ENCODE data around the gene WFS1. TPM values are rescaled to one million over a fixed set of nuclear protein-coding genes. Genes with fewer than 3 reads are reported as not detected.

WFS1 gene
- polyA plus RNA-seq (2013, experiment 1 of 2) = 34.5 TPM
- polyA plus RNA-seq (2013, experiment 2 of 2) = 32.5 TPM

- Histone ChIP-seq H2BK120ac (ENCODE audit: low read depth, low read length) (peak within 1 kb of the TSS; percentile 27), H2AFZ (ENCODE audit: low read depth, low read length) (peak within 1 kb of the TSS; percentile 87), H3K23ac (ENCODE audit: low read length in 2 of 2) (no peak within 1 kb of the TSS), H3K9me3 (ENCODE audit: control insufficient read depth, low read length) (no peaks in the 10 kb centered on the region), H2AK5ac (ENCODE audit: low read length, severe bottlenecking) (no peak within 1 kb of the TSS), H3K27ac (ENCODE audit: low read length, poor library complexity, severe bottlenecking) (peak within 1 kb of the TSS; percentile 86), H3K4me1 (ENCODE audit: control insufficient read depth, insufficient read depth, low read depth, low read length) (peaks cover 36% of the 10 kb centered on the region), H4K8ac (ENCODE audit: low read length) (peak within 1 kb of the TSS; percentile 84), H2BK5ac (ENCODE audit: low read depth, low read length, poor library complexity, severe bottlenecking) (peak within 1 kb of the TSS; percentile 92), H2BK12ac (ENCODE audit: low read length in 2 of 2) (peak within 1 kb of the TSS in 1 of 2 experiments; percentile 21), H3K4ac (ENCODE audit: low read depth in 1 of 2, low read length in 2 of 2) (peak within 1 kb of the TSS; percentile 37 to 54), H3K36me3 (ENCODE audit: control insufficient read depth in 1 of 2, insufficient read depth in 2 of 2, low read depth in 1 of 2, low read length in 2 of 2) (no peaks in the 10 kb centered on the region), H3K79me1 (replicated peaks; ENCODE audit: low read length, poor library complexity, severe bottlenecking) (no peaks in the 10 kb centered on the region), H2BK15ac (ENCODE audit: low read depth, poor library complexity, severe bottlenecking) (peak within 1 kb of the TSS; percentile 31), H3K27me3 (ENCODE audit: control insufficient read depth in 1 of 2, insufficient read depth in 1 of 2, low read length in 2 of 2) (peaks cover 0 to 12% of the 10 kb centered on the region in 2 experiments), H3K18ac (ENCODE audit: low read depth in 1 of 2, low read length in 2 of 2) (peak within 1 kb of the TSS; percentile 78 to 93), H4K91ac (ENCODE audit: low read length) (no peak within 1 kb of the TSS), H3K14ac (ENCODE audit: low read length in 2 of 2) (peak within 1 kb of the TSS in 1 of 2 experiments; percentile 97), H3K4me2 (ENCODE audit: low read length, poor library complexity, severe bottlenecking) (peak within 1 kb of the TSS; percentile 88), H3K9ac (ENCODE audit: low read length) (peak within 1 kb of the TSS; percentile 87), H3K4me3 (ENCODE audit: insufficient read depth in 1 of 2, low read depth in 1 of 2, low read length in 2 of 2) (peak within 1 kb of the TSS; percentile 84 to 97)
- under 1% methylated on average over 55 of the region's 104 CpGs for WGBS
- DNase-seq = peak; percentile 98
Measured at GRCh38 chr4:6269616-6270511, at the start of gene WFS1. Gene WFS1, plus strand, starts transcription at chr4:6269850. Its CDS starts 7,606 bp downstream, at chr4:6277456.

- H3K36me3 ChIP-seq (ENCODE audit: control insufficient read depth in 1 of 2, insufficient read depth in 2 of 2, low read depth in 1 of 2, low read length in 2 of 2) = peaks cover 0 to 6% of the 10 kb centered on the region in 2 experiments
- H2AK5ac ChIP-seq (ENCODE audit: low read length, severe bottlenecking) = no peak overlapping the region
- no peak overlapping the region for H3K23ac ChIP-seq (ENCODE audit: low read length in 2 of 2)
- DNase-seq = no peak
- peaks cover 13% of the 10 kb centered on the region for H3K9me3 ChIP-seq (ENCODE audit: control insufficient read depth, low read length)
- H3K27me3 ChIP-seq (ENCODE audit: control insufficient read depth in 1 of 2, insufficient read depth in 1 of 2, low read length in 2 of 2) = peaks cover 42 to 53% of the 10 kb centered on the region in 2 experiments
- no peak overlapping the region for H3K4me3 ChIP-seq (ENCODE audit: insufficient read depth in 1 of 2, low read depth in 1 of 2, low read length in 2 of 2)
- H3K27ac ChIP-seq (ENCODE audit: low read length, poor library complexity, severe bottlenecking) = no peak overlapping the region
- no peak overlapping the region for H3K9ac ChIP-seq (ENCODE audit: low read length)
- WGBS = 14% methylated on average over 14 of the region's 16 CpGs
- H3K4ac ChIP-seq (ENCODE audit: low read depth in 1 of 2, low read length in 2 of 2) = no peak overlapping the region
- no peak overlapping the region for H2BK120ac ChIP-seq (ENCODE audit: low read depth, low read length)
- H4K91ac ChIP-seq (ENCODE audit: low read length) = no peak overlapping the region
- no peak overlapping the region for H3K4me2 ChIP-seq (ENCODE audit: low read length, poor library complexity, severe bottlenecking)
- H4K8ac ChIP-seq (ENCODE audit: low read length) = no peak overlapping the region
- H3K4me1 ChIP-seq (ENCODE audit: control insufficient read depth, insufficient read depth, low read depth, low read length) = peaks cover 5% of the 10 kb centered on the region
- H2BK15ac ChIP-seq (ENCODE audit: low read depth, poor library complexity, severe bottlenecking) = no peak overlapping the region
- H3K79me1 ChIP-seq (replicated peaks; ENCODE audit: low read length, poor library complexity, severe bottlenecking) = no peaks in the 10 kb centered on the region
- no peak overlapping the region for H2AFZ ChIP-seq (ENCODE audit: low read depth, low read length)
- H2BK12ac ChIP-seq (ENCODE audit: low read length in 2 of 2) = no peak overlapping the region
- H3K14ac ChIP-seq (ENCODE audit: low read length in 2 of 2) = no peak overlapping the region
- no peak overlapping the region for H3K18ac ChIP-seq (ENCODE audit: low read depth in 1 of 2, low read length in 2 of 2)
- no peak overlapping the region for H2BK5ac ChIP-seq (ENCODE audit: low read depth, low read length, poor library complexity, severe bottlenecking)
Measured at GRCh38 chr4:6221301-6221850, 48.3 kb upstream of the WFS1 start.

- peaks cover 6% of the 10 kb centered on the region for H3K9me3 ChIP-seq (ENCODE audit: control insufficient read depth, low read length)
- H4K91ac ChIP-seq (ENCODE audit: low read length) = no peak overlapping the region
- peak overlapping the region in 1 of 2 experiments; percentile 21 for H3K4me3 ChIP-seq (ENCODE audit: insufficient read depth in 1 of 2, low read depth in 1 of 2, low read length in 2 of 2)
- peak overlapping the region; percentile 23 for H3K4me2 ChIP-seq (ENCODE audit: low read length, poor library complexity, severe bottlenecking)
- H3K4me1 ChIP-seq (ENCODE audit: control insufficient read depth, insufficient read depth, low read depth, low read length) = peaks cover 5% of the 10 kb centered on the region
- no peak for DNase-seq
- H2AFZ ChIP-seq (ENCODE audit: low read depth, low read length) = no peak overlapping the region
- H3K4ac ChIP-seq (ENCODE audit: low read depth in 1 of 2, low read length in 2 of 2) = no peak overlapping the region
- no peak overlapping the region for H4K8ac ChIP-seq (ENCODE audit: low read length)
- H2BK5ac ChIP-seq (ENCODE audit: low read depth, low read length, poor library complexity, severe bottlenecking) = no peak overlapping the region
- H3K14ac ChIP-seq (ENCODE audit: low read length in 2 of 2) = no peak overlapping the region
- no peak overlapping the region for H2AK5ac ChIP-seq (ENCODE audit: low read length, severe bottlenecking)
- no peak overlapping the region for H2BK12ac ChIP-seq (ENCODE audit: low read length in 2 of 2)
- no peak overlapping the region for H3K27ac ChIP-seq (ENCODE audit: low read length, poor library complexity, severe bottlenecking)
- H3K23ac ChIP-seq (ENCODE audit: low read length in 2 of 2) = no peak overlapping the region
- H3K36me3 ChIP-seq (ENCODE audit: control insufficient read depth in 1 of 2, insufficient read depth in 2 of 2, low read depth in 1 of 2, low read length in 2 of 2) = peaks cover 0 to 6% of the 10 kb centered on the region in 2 experiments
- H2BK120ac ChIP-seq (ENCODE audit: low read depth, low read length) = no peak overlapping the region
- H3K79me1 ChIP-seq (replicated peaks; ENCODE audit: low read length, poor library complexity, severe bottlenecking) = no peaks in the 10 kb centered on the region
- no peak overlapping the region for H2BK15ac ChIP-seq (ENCODE audit: low read depth, poor library complexity, severe bottlenecking)
- H3K27me3 ChIP-seq (ENCODE audit: control insufficient read depth in 1 of 2, insufficient read depth in 1 of 2, low read length in 2 of 2) = peaks cover 42 to 53% of the 10 kb centered on the region in 2 experiments
- WGBS = 30% methylated on average over 50 of the region's 84 CpGs
- H3K9ac ChIP-seq (ENCODE audit: low read length) = no peak overlapping the region
- no peak overlapping the region for H3K18ac ChIP-seq (ENCODE audit: low read depth in 1 of 2, low read length in 2 of 2)
Measured at GRCh38 chr4:6221851-6222760, 47.5 kb upstream of the WFS1 start.
